Measurements from ENCODE around the gene MTOR.

DNA sequence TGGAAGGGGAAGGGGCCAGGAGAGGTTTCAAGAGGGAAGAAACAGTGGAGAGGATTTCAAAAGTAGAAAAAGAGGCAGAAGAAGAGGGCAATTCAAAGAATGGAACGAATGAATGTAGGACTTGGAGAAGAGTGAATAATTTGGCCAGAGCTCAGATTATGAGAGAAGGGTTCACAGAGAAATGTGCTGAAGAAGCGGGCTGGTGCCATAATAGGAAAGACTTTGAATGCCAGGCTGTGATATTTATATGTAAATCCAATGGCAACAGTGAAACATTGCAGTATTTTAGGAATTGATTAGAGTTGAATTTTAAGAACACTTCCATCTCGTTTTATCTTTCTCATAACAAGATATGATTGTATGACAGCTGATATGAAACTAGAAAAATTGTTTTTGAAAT lies 109.2 kb downstream of the MTOR start:
- TF ChIP-seq SPI1 (IDR thresholded peaks at IDR 0.05; ENCODE audit: borderline replicate concordance, low read depth) (no peak), GABPA (IDR thresholded peaks at IDR 0.05; ENCODE audit: low read depth) (no peak), POLR2AphosphoS5 (IDR thresholded peaks at IDR 0.05; ENCODE audit: low read depth) (no peak)
- TF ChIP-seq, protein P1, sequence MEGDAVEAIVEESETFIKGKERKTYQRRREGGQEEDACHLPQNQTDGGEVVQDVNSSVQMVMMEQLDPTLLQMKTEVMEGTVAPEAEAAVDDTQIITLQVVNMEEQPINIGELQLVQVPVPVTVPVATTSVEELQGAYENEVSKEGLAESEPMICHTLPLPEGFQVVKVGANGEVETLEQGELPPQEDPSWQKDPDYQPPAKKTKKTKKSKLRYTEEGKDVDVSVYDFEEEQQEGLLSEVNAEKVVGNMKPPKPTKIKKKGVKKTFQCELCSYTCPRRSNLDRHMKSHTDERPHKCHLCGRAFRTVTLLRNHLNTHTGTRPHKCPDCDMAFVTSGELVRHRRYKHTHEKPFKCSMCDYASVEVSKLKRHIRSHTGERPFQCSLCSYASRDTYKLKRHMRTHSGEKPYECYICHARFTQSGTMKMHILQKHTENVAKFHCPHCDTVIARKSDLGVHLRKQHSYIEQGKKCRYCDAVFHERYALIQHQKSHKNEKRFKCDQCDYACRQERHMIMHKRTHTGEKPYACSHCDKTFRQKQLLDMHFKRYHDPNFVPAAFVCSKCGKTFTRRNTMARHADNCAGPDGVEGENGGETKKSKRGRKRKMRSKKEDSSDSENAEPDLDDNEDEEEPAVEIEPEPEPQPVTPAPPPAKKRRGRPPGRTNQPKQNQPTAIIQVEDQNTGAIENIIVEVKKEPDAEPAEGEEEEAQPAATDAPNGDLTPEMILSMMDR (IDR thresholded peaks at IDR 0.05; ENCODE audit: insufficient read depth, low read length): no peak
